VCaP (cell line): ENCODE measurements around the gene KIAA1958.

ENCODE experiments used
- H3K27ac ChIP-seq: fragments of 450-650 bp; 2 replicates; pipeline ENCODE4 v1.5.1; 2017
- CTCF ChIP-seq: fragments of 450-650 bp; conservative IDR thresholded peaks from 2 replicates; pipeline ENCODE4 v1.5.1; 2017; ENCODE audit warnings: mild to moderate bottlenecking, moderate library complexity

Gene KIAA1958

GRCh38 chr9:112624711-112625707 is 138.4 kb downstream of the KIAA1958 start:
- H3K27ac ChIP-seq = no peak overlapping the region
- no peak for TF ChIP-seq CTCF

GRCh38 chr9:112629671-112630485 is 143.3 kb downstream of the KIAA1958 start:
- TF ChIP-seq CTCF = no peak
- no peak overlapping the region for H3K27ac ChIP-seq

- no peak overlapping the region for H3K27ac ChIP-seq
- no peak for TF ChIP-seq CTCF
Measured at GRCh38 chr9:112631313-112632070, 144.9 kb downstream of the KIAA1958 start.

GRCh38 chr9:112640311-112640710 is 153.7 kb downstream of the KIAA1958 start:
- TF ChIP-seq CTCF = no peak
- no peak overlapping the region for H3K27ac ChIP-seq

- H3K27ac ChIP-seq = no peak overlapping the region
- no peak for TF ChIP-seq CTCF
Measured at GRCh38 chr9:112642126-112642525, 155.5 kb downstream of the KIAA1958 start.

- no peak for TF ChIP-seq CTCF
- H3K27ac ChIP-seq = no peak overlapping the region
Measured at GRCh38 chr9:112647596-112647995, 161.0 kb downstream of the KIAA1958 start.
